ENCODE results near the gene MUC12.

GRCh38 chr7:100959894-100960293, 9.5 kb upstream of the MUC12 start:
- no peak for TF ChIP-seq POLR2A (IDR thresholded peaks at IDR 0.05)
- TF ChIP-seq, protein P1, sequence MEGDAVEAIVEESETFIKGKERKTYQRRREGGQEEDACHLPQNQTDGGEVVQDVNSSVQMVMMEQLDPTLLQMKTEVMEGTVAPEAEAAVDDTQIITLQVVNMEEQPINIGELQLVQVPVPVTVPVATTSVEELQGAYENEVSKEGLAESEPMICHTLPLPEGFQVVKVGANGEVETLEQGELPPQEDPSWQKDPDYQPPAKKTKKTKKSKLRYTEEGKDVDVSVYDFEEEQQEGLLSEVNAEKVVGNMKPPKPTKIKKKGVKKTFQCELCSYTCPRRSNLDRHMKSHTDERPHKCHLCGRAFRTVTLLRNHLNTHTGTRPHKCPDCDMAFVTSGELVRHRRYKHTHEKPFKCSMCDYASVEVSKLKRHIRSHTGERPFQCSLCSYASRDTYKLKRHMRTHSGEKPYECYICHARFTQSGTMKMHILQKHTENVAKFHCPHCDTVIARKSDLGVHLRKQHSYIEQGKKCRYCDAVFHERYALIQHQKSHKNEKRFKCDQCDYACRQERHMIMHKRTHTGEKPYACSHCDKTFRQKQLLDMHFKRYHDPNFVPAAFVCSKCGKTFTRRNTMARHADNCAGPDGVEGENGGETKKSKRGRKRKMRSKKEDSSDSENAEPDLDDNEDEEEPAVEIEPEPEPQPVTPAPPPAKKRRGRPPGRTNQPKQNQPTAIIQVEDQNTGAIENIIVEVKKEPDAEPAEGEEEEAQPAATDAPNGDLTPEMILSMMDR (IDR thresholded peaks at IDR 0.05), result no peak
- no peak for TF ChIP-seq EP300 (IDR thresholded peaks at IDR 0.05)
